Neuronal stem cell (in vitro differentiated cells): ENCODE results near the gene MYBBP1A.
A peak's percentile ranks its signal among the peaks of the same experiment; 100 is the strongest.

Experiments used
- DNase-seq: peaks from one replicate; pipeline ENCODE4 v3.0.0-alpha.2; 2013; ENCODE audit warnings: low spot score
- H2AFZ ChIP-seq: one replicate; pipeline ENCODE4 v1.6.1; 2013; ENCODE audit warnings: mild to moderate bottlenecking, low read length, inconsistent platforms
- H2AK5ac ChIP-seq: 2 replicates; pipeline ENCODE4 v1.6.1; 2013; ENCODE audit warnings: low read depth, mild to moderate bottlenecking, inconsistent platforms, low read length, moderate library complexity, mixed read lengths
- H2BK120ac ChIP-seq: 2 replicates; pipeline ENCODE4 v1.6.1; 2013; ENCODE audit warnings: low read depth, mild to moderate bottlenecking, inconsistent platforms, low read length, moderate library complexity, mixed read lengths
- H2BK12ac ChIP-seq: one replicate; pipeline ENCODE4 v1.6.1; 2013; ENCODE audit warnings: low read length, inconsistent platforms
- H2BK15ac ChIP-seq: 2 replicates; pipeline ENCODE4 v1.6.1; 2013; ENCODE audit warnings: mild to moderate bottlenecking, low read length, inconsistent platforms, mixed read lengths
- H2BK5ac ChIP-seq: one replicate; pipeline ENCODE4 v1.6.1; 2013; ENCODE audit warnings: inconsistent platforms, mild to moderate bottlenecking, low read length, moderate library complexity
- H3K14ac ChIP-seq: one replicate; pipeline ENCODE4 v1.6.1; 2013; ENCODE audit warnings: low read length, inconsistent platforms
- H3K18ac ChIP-seq: 2 replicates; pipeline ENCODE4 v1.6.1; 2013; ENCODE audit warnings: low read length, inconsistent platforms
- H3K23ac ChIP-seq: 2 replicates; pipeline ENCODE4 v1.6.1; 2013; ENCODE audit warnings: low read depth, mild to moderate bottlenecking, mixed read lengths, low read length, inconsistent platforms; ENCODE audit not compliant: poor library complexity
- H3K27ac ChIP-seq: replicated peaks from 3 replicates; pipeline ENCODE4 v1.5.1; 2013; ENCODE audit warnings: low read length, inconsistent platforms
- H3K27me3 ChIP-seq, 3 experiments: 2 replicates each; pipeline ENCODE4 v1.6.1; 2013; ENCODE audit warnings: low read length in 3 of 3, mild to moderate bottlenecking in 2 of 3, inconsistent platforms in 1 of 3, low read depth in 1 of 3, mixed read lengths in 1 of 3, moderate library complexity in 1 of 3; ENCODE audit not compliant: control insufficient read depth in 3 of 3, insufficient read depth in 3 of 3
- H3K36me3 ChIP-seq, 2 donors: replicated peaks in 1 of 2; 2 replicates each; pipeline ENCODE4 v1.6.1; 2013; ENCODE audit warnings: low read length in 2 of 2; ENCODE audit not compliant: control insufficient read depth in 2 of 2, insufficient read depth in 2 of 2
- H3K4ac ChIP-seq: 2 replicates; pipeline ENCODE4 v1.6.1; 2013; ENCODE audit warnings: inconsistent platforms, mild to moderate bottlenecking, low read length, moderate library complexity
- H3K4me1 ChIP-seq, 2 donors: 1 replicate in 1 of 2; 2 replicates in 1 of 2; pipeline ENCODE4 v1.6.1; 2013; ENCODE audit warnings: low read length in 2 of 2, low read depth in 1 of 2; ENCODE audit not compliant: control insufficient read depth in 2 of 2, insufficient read depth in 1 of 2
- H3K4me2 ChIP-seq: one replicate; pipeline ENCODE4 v1.6.1; 2013; ENCODE audit warnings: mild to moderate bottlenecking, low read length, inconsistent platforms; ENCODE audit not compliant: insufficient read depth, poor library complexity, severe bottlenecking
- H3K4me3 ChIP-seq, 2 donors: 2 replicates each; pipeline ENCODE4 v1.5.1; 2013; ENCODE audit warnings: low read length in 2 of 2, mild to moderate bottlenecking in 2 of 2, inconsistent platforms in 1 of 2, moderate library complexity in 1 of 2
- H3K79me1 ChIP-seq: one replicate; pipeline ENCODE4 v1.6.1; 2013; ENCODE audit warnings: low read depth, mild to moderate bottlenecking, inconsistent platforms, low read length, moderate library complexity
- H3K9ac ChIP-seq: one replicate; pipeline ENCODE4 v1.6.1; 2013; ENCODE audit warnings: mild to moderate bottlenecking, low read depth, low read length, inconsistent platforms; ENCODE audit not compliant: poor library complexity
- H3K9me3 ChIP-seq, 2 donors: replicated peaks in 1 of 2; 2 replicates each; pipeline versions ENCODE3 to v1.6.1; 2013; ENCODE audit warnings: low read length in 2 of 2, mild to moderate bottlenecking in 2 of 2, inconsistent platforms in 1 of 2, low read depth in 1 of 2, mixed read lengths in 1 of 2, moderate library complexity in 1 of 2; ENCODE audit not compliant: control insufficient read depth in 2 of 2, insufficient read depth in 1 of 2
- H4K8ac ChIP-seq: one replicate; pipeline ENCODE4 v1.6.1; 2013; ENCODE audit warnings: low read depth, mild to moderate bottlenecking, inconsistent platforms, low read length, moderate library complexity
- H4K91ac ChIP-seq: one replicate; pipeline ENCODE4 v1.6.1; 2013; ENCODE audit warnings: low read length, low read depth, mild to moderate bottlenecking, inconsistent platforms; ENCODE audit not compliant: poor library complexity
- WGBS, 2 donors: extraction: QIAGEN DNeasy Blood & Tissue Kit; methylation state at CpG; one replicate each; pipeline ENCODE4 v1.1.7; 2013; ENCODE audit warnings: missing lambda C conversion rate in 2 of 2, mixed read lengths in 1 of 2; ENCODE audit not compliant: insufficient read length in 2 of 2, insufficient replicate concordance in 1 of 2; ENCODE audit errors: extremely low coverage in 2 of 2; 5-methylcytosine and 5-hydroxymethylcytosine counted together

Gene MYBBP1A

GRCh38 chr17:4538236-4539002, 16.8 kb downstream of the MYBBP1A start:
- DNase-seq, result no peak
- Histone ChIP-seq H3K9me3 (no peaks in the 10 kb centered on the region), H3K79me1 (peaks cover 17% of the 10 kb centered on the region), H2BK15ac (no peak overlapping the region), H3K18ac (no peak overlapping the region), H3K4ac (no peak overlapping the region), H3K27me3 (no peaks in the 10 kb centered on the region), H4K91ac (no peak overlapping the region), H2BK12ac (no peak overlapping the region), H3K23ac (no peak overlapping the region), H3K4me1 (peaks cover 10 to 20% of the 10 kb centered on the region in 2 donors), H2BK5ac (no peak overlapping the region), H3K36me3 (peaks cover 36 to 58% of the 10 kb centered on the region in 2 donors), H3K4me3 (no peak overlapping the region), H3K14ac (no peak overlapping the region), H2BK120ac (no peak overlapping the region), H3K4me2 (no peak overlapping the region), H2AK5ac (no peak overlapping the region), H3K9ac (no peak overlapping the region), H4K8ac (no peak overlapping the region), H3K27ac (no peak overlapping the region), H2AFZ (no peak overlapping the region)
- no CpG with 5 or more reads among the region's 13 CpGs for WGBS, 2 donors

DNA sequence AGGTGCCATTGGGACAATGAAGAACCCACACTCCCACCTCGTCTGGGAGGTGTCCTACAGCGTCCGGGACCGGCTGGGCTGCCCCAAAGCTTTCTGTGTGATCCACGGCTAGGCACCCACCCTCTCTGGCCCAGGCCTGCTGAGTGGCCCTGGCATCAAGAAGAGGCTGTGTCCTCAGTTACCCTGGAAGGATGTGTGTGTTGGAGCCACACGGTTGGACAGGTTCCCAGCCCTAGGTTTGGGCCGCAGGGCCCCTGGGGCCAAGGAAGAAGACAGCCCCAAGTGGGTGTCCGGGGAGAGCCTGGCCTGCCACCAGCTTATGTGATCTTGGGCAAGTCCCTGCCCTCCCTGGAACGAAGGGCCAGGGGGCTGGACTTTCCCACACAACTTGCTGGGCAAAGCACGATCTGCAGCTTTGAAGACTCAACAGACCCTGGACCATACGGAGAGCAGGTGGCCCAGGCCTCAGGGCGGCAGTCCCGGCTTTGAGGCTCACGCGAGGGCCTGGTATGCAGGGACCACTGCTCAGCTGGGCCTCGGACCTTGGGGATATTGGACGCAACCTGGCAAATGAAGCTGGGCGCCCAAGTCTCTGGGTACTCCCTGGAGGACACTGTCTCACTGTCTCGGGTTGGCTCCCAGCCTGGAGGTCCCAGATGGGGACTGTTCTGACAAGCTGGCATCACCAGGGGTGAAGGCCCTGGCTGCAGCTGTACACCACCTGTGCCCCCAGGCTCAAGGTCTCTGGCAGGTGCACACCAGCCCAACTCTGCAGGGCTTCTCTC, 17.5 kb downstream of the MYBBP1A start:
- no peak for DNase-seq
- no peak overlapping the region for H3K4ac ChIP-seq

GRCh38 chr17:4536742-4537411, 18.3 kb downstream of the MYBBP1A start:
- H2BK12ac ChIP-seq, result no peak overlapping the region
- H2BK15ac ChIP-seq, result peak overlapping the region; percentile 92
- DNase-seq, result no peak
- no peak overlapping the region for H3K4me2 ChIP-seq
- no peak overlapping the region for H4K91ac ChIP-seq
- no peaks in the 10 kb centered on the region for H3K9me3 ChIP-seq
- H3K4ac ChIP-seq, result no peak overlapping the region
- H3K36me3 ChIP-seq, result peaks cover 20 to 42% of the 10 kb centered on the region in 2 donors
- H2BK120ac ChIP-seq, result no peak overlapping the region
- H3K79me1 ChIP-seq, result peaks cover 11% of the 10 kb centered on the region
- H3K23ac ChIP-seq, result peak overlapping the region; percentile 95
- H2BK5ac ChIP-seq, result peak overlapping the region; percentile 53
- H4K8ac ChIP-seq, result peak overlapping the region; percentile 92
- no peak overlapping the region for H2AFZ ChIP-seq
- H3K4me3 ChIP-seq, result no peak overlapping the region
- peak overlapping the region; percentile 81 for H3K9ac ChIP-seq
- peak overlapping the region; percentile 95 for H2AK5ac ChIP-seq
- H3K14ac ChIP-seq, result peak overlapping the region; percentile 89
- peaks cover 0 to 3% (median 0%) of the 10 kb centered on the region in 3 experiments for H3K27me3 ChIP-seq
- no peak overlapping the region for H3K27ac ChIP-seq
- WGBS, 2 donors, result no CpG with 5 or more reads among the region's 18 CpGs
- peaks cover 10 to 20% of the 10 kb centered on the region in 2 donors for H3K4me1 ChIP-seq
- peak overlapping the region; percentile 87 for H3K18ac ChIP-seq

More for the DNA sequence above, 17.5 kb downstream of the MYBBP1A start:
- peaks cover 28 to 50% of the 10 kb centered on the region in 2 donors for H3K36me3 ChIP-seq
- H3K4me1 ChIP-seq, result peaks cover 10 to 20% of the 10 kb centered on the region in 2 donors
- H2BK12ac ChIP-seq, result peak overlapping the region; percentile 41
- H3K9ac ChIP-seq, result no peak overlapping the region
- H3K23ac ChIP-seq, result no peak overlapping the region
- H3K27ac ChIP-seq, result no peak overlapping the region
- H3K79me1 ChIP-seq, result peaks cover 13% of the 10 kb centered on the region
- no peak overlapping the region for H4K8ac ChIP-seq
- no peak overlapping the region for H3K14ac ChIP-seq
- H2AK5ac ChIP-seq, result peak overlapping the region; percentile 46
- H3K9me3 ChIP-seq, result no peaks in the 10 kb centered on the region
- no peaks in the 10 kb centered on the region for H3K27me3 ChIP-seq
- no peak overlapping the region for H4K91ac ChIP-seq
- no peak overlapping the region for H3K4me3 ChIP-seq
- no peak overlapping the region for H2BK5ac ChIP-seq
- peak overlapping the region; percentile 37 for H2BK15ac ChIP-seq
- H2AFZ ChIP-seq, result no peak overlapping the region
- WGBS, 2 donors, result no CpG with 5 or more reads among the region's 19 CpGs
- no peak overlapping the region for H3K4me2 ChIP-seq
- peak overlapping the region; percentile 28 for H3K18ac ChIP-seq
- H2BK120ac ChIP-seq, result no peak overlapping the region
